HG03457 (cell line): ENCODE data around the gene CACNA2D4.
"Not testable (repeated sequence)": the region's sequence is repeated elsewhere in the genome, so short reads cannot be mapped to it uniquely, and the experiment has no call there.

Source experiments
- ATAC-seq: cut with Tn5 transposase; IDR thresholded peaks from one replicate; pipeline ENCODE4 v1.9.1; 2021; ENCODE audit warnings: moderate number of reproducible peaks; ENCODE audit not compliant: unreplicated experiment

Gene CACNA2D4

GRCh38 chr12:1819050-1819449 lies 99.4 kb downstream of the CACNA2D4 start:
- no peak for ATAC-seq

- ATAC-seq: not testable (repeated sequence)
These were observed 100.5 kb downstream of the CACNA2D4 start for GRCh38 chr12:1817928-1818327.

- no peak for ATAC-seq
These were observed 101.6 kb downstream of the CACNA2D4 start for GRCh38 chr12:1816730-1817348.

GRCh38 chr12:1815814-1816729 lies 102.4 kb downstream of the CACNA2D4 start:
- ATAC-seq: no peak

- ATAC-seq: no peak
These were observed 103.3 kb downstream of the CACNA2D4 start for GRCh38 chr12:1815108-1815507.

- ATAC-seq: no peak
These were observed 104.2 kb downstream of the CACNA2D4 start for GRCh38 chr12:1814266-1814665.

- ATAC-seq: no peak
These were observed 105.7 kb downstream of the CACNA2D4 start for GRCh38 chr12:1812650-1813302.

GRCh38 chr12:1811948-1812291 lies 106.5 kb downstream of the CACNA2D4 start:
- ATAC-seq: no peak

GRCh38 chr12:1811281-1811947 lies 107.0 kb downstream of the CACNA2D4 start:
- ATAC-seq: no peak

GRCh38 chr12:1810931-1811280 lies 107.5 kb downstream of the CACNA2D4 start:
- no peak for ATAC-seq

- ATAC-seq: no peak
These were observed 108.1 kb downstream of the CACNA2D4 start for GRCh38 chr12:1810201-1810930.

- ATAC-seq: no peak
These were observed 108.8 kb downstream of the CACNA2D4 start for GRCh38 chr12:1809591-1810190.

- ATAC-seq: no peak
These were observed 109.5 kb downstream of the CACNA2D4 start for GRCh38 chr12:1808798-1809480.

- no peak for ATAC-seq
These were observed 110.2 kb downstream of the CACNA2D4 start for GRCh38 chr12:1808036-1808797.

- no peak for ATAC-seq
These were observed 111.2 kb downstream of the CACNA2D4 start for GRCh38 chr12:1807087-1807860.

GRCh38 chr12:1806301-1807086 lies 112.0 kb downstream of the CACNA2D4 start:
- ATAC-seq: no peak

GRCh38 chr12:1805441-1806081 lies 112.9 kb downstream of the CACNA2D4 start:
- no peak for ATAC-seq
